Chondrocyte (in vitro differentiated cells): ENCODE data around the gene GABRG3. TPM values are rescaled to one million over a fixed set of nuclear protein-coding genes. Genes with fewer than 3 reads are reported as not detected.
"Not testable (repeated sequence)": the region's sequence is repeated elsewhere in the genome, so short reads cannot be mapped to it uniquely, and the experiment has no call there.

Experiments
- DNase-seq: peaks from one replicate; pipeline ENCODE4 v3.0.0; 2021; ENCODE audit warnings: mixed read lengths, low spot score
- H3K27ac Mint-ChIP-seq: one replicate; pipeline ENCODE4 v1.8.0; 2021; ENCODE audit warnings: mild to moderate bottlenecking, moderate library complexity, mixed read lengths; ENCODE audit not compliant: unreplicated experiment
- H3K27me3 Mint-ChIP-seq: 2 replicates; pipeline ENCODE4 v1.8.0; 2021; ENCODE audit warnings: low read depth, mixed read lengths
- H3K36me3 Mint-ChIP-seq: 2 replicates; pipeline ENCODE4 v1.8.0; 2021; ENCODE audit warnings: low read depth, mixed read lengths
- H3K4me1 Mint-ChIP-seq: 2 replicates; pipeline ENCODE4 v1.8.0; 2021; ENCODE audit warnings: low read depth, mild to moderate bottlenecking, mixed read lengths
- H3K4me3 Mint-ChIP-seq: one replicate; pipeline ENCODE4 v1.8.0; 2021; ENCODE audit warnings: mild to moderate bottlenecking, moderate library complexity, mixed read lengths; ENCODE audit not compliant: unreplicated experiment
- H3K9me3 Mint-ChIP-seq: 2 replicates; pipeline ENCODE4 v1.8.0; 2021; ENCODE audit warnings: low read depth, mixed read lengths
- CTCF ChIP-seq: fragments of 200-600 bp; sonication (generic); IDR thresholded peaks from 2 replicates; pipeline ENCODE4 v1.5.0; 2021; ENCODE audit warnings: antibody characterized with exemption, mild to moderate bottlenecking, moderate library complexity
- total RNA-seq: library from RNA; stranded (reverse); gene quantifications from 3 replicates; pipeline ENCODE4 v1.2.1, GENCODE V29; 2021

GABRG3 gene
- total RNA-seq, 1 donor from 2014 or later, result not detected

DNA sequence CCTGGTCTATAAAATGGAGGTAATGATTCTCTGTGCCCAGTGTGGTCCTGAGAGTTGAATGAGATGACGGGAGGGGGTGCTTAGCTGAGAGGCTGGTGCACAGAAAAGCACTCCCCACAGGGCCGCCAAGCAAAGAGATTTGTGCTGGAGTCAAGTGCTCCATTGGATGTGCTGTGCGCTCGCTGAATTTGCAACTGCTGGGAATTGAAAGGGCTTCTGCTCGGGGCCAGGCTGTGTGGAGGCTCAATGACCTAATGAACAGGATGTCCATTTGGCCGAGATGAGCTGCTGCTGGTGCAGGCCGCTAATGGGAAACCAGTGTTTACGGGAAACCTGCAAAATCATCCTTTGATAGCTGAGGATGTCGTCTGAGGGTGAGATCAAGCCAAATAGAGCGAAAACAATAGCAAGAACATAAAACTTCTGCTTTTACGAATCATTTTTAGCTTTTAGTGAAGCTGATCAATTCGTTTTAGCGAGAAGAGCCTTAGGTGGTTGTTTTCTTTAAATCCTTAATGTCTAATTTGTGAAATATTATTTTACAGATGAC, 211.7 kb downstream of the GABRG3 start:
- no peaks in the 10 kb centered on the region for H3K4me1 Mint-ChIP-seq
- H3K4me3 Mint-ChIP-seq, result no peak overlapping the region
- no peak overlapping the region for H3K27ac Mint-ChIP-seq
- H3K36me3 Mint-ChIP-seq, result no peaks in the 10 kb centered on the region
- no peak for DNase-seq
- peaks cover 10% of the 10 kb centered on the region for H3K9me3 Mint-ChIP-seq
- no peak for TF ChIP-seq CTCF
- no peaks in the 10 kb centered on the region for H3K27me3 Mint-ChIP-seq

GRCh38 chr15:27183201-27183600, 212.2 kb downstream of the GABRG3 start:
- H3K27me3 Mint-ChIP-seq, result no peaks in the 10 kb centered on the region
- no peak overlapping the region for H3K27ac Mint-ChIP-seq
- H3K4me3 Mint-ChIP-seq, result no peak overlapping the region
- no peaks in the 10 kb centered on the region for H3K4me1 Mint-ChIP-seq
- DNase-seq, result no peak
- peaks cover 9% of the 10 kb centered on the region for H3K9me3 Mint-ChIP-seq
- no peak for TF ChIP-seq CTCF
- no peaks in the 10 kb centered on the region for H3K36me3 Mint-ChIP-seq

DNA sequence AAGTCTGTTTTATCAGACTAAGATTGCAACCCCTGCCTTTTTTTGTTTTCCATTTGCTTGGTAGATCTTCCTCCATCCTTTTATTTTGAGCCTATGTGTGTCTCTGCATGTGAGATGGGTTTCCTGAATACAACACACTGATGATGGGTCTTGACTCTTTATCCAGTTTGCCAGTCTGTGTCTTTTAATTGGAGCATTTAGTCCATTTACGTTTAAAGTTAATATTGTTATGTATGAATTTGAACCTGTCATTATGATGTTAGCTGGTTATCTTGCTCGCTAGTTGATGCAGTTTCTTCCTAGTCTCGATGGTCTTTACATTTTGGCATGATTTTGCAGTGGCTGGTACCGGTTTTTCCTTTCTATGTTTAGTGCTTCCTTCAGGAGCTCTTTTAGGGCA, 220.5 kb downstream of the GABRG3 start:
- not testable (repeated sequence) for H3K36me3 Mint-ChIP-seq, DNase-seq, H3K27me3 Mint-ChIP-seq, H3K4me3 Mint-ChIP-seq, H3K4me1 Mint-ChIP-seq, H3K27ac Mint-ChIP-seq
- peaks cover 20% of the 10 kb centered on the region for H3K9me3 Mint-ChIP-seq

DNA sequence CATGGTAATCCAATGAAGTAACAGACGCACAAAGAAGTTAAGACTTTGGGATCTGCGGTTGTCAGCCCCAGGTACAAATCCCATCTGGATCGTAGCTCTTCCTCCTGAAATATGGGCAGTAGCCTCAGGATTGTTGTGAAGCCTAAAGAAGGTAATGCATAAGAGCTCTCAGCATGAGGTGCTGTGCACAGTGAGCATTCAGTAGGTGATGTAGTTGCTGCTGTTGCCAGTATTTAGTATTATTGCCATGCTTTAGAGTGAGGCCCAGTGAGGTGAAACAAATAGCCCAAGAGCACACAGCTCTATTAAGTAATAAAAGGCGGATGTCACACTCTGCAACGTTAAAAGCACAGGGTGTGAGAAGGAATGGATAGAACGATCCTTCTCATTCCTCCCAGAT, 225.7 kb downstream of the GABRG3 start:
- no peaks in the 10 kb centered on the region for H3K36me3 Mint-ChIP-seq
- H3K27ac Mint-ChIP-seq, result no peak overlapping the region
- no peaks in the 10 kb centered on the region for H3K9me3 Mint-ChIP-seq
- DNase-seq, result no peak
- H3K27me3 Mint-ChIP-seq, result peaks cover 3% of the 10 kb centered on the region
- TF ChIP-seq CTCF, result no peak
- H3K4me1 Mint-ChIP-seq, result no peaks in the 10 kb centered on the region
- no peak overlapping the region for H3K4me3 Mint-ChIP-seq

- Mint-ChIP-seq H3K4me1 (no peaks in the 10 kb centered on the region), H3K9me3 (peaks cover 3% of the 10 kb centered on the region), H3K4me3 (no peak overlapping the region), H3K27me3 (peaks cover 6% of the 10 kb centered on the region), H3K27ac (no peak overlapping the region), H3K36me3 (no peaks in the 10 kb centered on the region)
- TF ChIP-seq CTCF, result no peak
- DNase-seq, result no peak
These were observed 230.4 kb downstream of the GABRG3 start for GRCh38 chr15:27201425-27201824.

GRCh38 chr15:27210176-27210575, 239.2 kb downstream of the GABRG3 start:
- Mint-ChIP-seq H3K27ac (no peak overlapping the region), H3K36me3 (no peaks in the 10 kb centered on the region), H3K27me3 (peaks cover 3% of the 10 kb centered on the region), H3K4me1 (no peaks in the 10 kb centered on the region), H3K4me3 (no peak overlapping the region), H3K9me3 (peaks cover 8% of the 10 kb centered on the region)
- TF ChIP-seq CTCF, result no peak
- no peak for DNase-seq
